Right lung (tissue), 5 donors: ENCODE data around the gene HOTAIR. TPM values are rescaled to one million over a fixed set of nuclear protein-coding genes. Genes with fewer than 3 reads are reported as not detected.

Source experiments
- DNase-seq, 2 donors: peaks; one replicate each; pipeline ENCODE4 v3.0.0-alpha.2; 2013
- polyA plus RNA-seq, 5 donors: library from polyadenylated mRNA; unstranded; fragments of 120-200 nt; gene quantifications; one replicate each; pipeline versions ENCODE4 v1.2.1 to v1.2.3, GENCODE V29; 2013; ENCODE audit warnings: inconsistent platforms in 1 of 5, low replicate concordance in 1 of 5; ENCODE audit not compliant: insufficient read length in 5 of 5, insufficient read depth in 1 of 5

The HOTAIR gene
- polyA plus RNA-seq, 5 donors: 0.13 TPM; not detected in 4

- DNase-seq: no peak
These were observed 25.7 kb upstream of the HOTAIR start, which contains the start of gene HOXC9 for GRCh38 chr12:54000116-54001114. Gene HOXC9 (plus strand): TSS chr12:54000161. CDS start chr12:54000189, 28 bp downstream.

DNA sequence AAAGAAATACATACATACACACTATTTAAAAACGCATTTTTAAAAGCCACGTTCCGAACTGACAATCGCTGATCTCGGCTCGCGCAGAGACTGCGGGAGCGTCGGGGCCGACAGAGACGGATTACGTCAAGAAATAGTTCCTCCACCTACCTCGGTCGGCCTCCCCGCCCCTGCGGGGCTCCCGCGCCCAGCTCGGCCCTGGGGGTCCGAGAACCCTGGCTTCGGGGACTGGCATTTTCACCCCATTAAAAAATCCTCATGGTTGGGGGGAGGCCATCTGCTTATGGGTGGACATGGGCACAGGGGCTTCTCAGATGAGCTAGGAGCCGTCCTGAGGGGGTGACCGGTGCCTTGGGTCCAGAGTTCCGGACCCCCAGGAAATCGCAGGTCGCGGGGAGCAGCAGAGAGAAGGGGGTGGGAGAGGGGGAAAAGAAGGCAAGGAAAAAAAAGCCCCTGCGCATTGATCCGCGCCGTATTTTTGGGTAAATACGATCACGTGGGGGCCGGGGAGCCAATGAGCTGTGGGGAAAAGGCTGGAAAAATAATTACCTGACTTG, 24.9 kb upstream of the HOTAIR start:
- DNase-seq: no peak

DNA sequence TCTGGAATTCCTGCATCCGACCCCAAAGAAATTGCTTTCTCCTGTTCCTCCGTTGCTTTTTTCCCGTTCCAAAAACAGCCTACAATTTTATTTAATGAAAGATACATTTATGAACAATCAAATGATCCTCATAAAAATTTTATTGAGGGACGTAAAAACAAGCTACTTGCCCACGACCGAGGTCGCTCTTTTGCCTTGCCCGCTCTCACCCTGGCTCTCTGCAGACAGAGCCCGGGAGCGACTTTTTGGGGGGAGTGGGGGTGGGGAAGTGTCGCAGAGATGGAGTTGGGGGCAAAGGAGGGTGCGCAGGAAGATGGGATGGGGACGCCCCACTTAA, 24.1 kb upstream of the HOTAIR start:
- no peak for DNase-seq

DNA sequence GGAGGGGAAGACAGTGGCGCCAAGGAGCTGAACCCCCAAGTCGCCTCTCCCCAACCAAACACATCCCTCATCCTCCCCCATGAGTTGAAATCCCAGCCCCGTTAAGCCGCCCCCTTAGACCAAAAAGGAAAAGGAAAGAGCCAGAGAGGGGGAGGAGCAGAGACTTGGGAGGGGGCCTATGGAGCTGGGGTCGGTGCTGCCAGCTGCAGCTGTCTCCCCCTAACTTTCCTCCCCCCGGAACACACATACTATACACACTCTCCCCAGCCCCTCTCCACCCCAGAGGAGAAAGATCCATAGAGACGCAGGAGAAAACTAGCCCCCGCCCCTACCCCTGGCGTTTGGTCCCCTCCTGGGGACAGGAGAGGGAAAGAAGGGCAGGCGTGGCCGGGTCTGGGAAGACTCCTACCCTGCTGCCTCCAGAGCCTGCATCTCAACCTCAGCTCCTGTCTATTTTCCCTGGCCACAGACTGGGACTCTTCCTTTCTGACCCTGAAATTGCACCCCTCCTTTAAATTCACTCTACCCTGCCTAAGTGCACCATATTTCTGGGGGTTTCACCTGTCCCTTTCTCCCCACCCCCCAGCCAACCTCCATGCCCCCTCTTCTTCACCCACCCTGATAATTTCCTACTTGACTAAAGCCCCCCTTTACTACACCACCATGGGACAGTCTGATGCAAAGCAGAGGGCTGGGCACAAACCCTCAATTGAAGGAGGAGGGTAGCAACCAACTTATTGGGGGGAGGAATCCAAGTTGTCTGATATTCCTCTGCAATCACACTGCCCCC, 23.6 kb upstream of the HOTAIR start:
- no peak for DNase-seq

DNA sequence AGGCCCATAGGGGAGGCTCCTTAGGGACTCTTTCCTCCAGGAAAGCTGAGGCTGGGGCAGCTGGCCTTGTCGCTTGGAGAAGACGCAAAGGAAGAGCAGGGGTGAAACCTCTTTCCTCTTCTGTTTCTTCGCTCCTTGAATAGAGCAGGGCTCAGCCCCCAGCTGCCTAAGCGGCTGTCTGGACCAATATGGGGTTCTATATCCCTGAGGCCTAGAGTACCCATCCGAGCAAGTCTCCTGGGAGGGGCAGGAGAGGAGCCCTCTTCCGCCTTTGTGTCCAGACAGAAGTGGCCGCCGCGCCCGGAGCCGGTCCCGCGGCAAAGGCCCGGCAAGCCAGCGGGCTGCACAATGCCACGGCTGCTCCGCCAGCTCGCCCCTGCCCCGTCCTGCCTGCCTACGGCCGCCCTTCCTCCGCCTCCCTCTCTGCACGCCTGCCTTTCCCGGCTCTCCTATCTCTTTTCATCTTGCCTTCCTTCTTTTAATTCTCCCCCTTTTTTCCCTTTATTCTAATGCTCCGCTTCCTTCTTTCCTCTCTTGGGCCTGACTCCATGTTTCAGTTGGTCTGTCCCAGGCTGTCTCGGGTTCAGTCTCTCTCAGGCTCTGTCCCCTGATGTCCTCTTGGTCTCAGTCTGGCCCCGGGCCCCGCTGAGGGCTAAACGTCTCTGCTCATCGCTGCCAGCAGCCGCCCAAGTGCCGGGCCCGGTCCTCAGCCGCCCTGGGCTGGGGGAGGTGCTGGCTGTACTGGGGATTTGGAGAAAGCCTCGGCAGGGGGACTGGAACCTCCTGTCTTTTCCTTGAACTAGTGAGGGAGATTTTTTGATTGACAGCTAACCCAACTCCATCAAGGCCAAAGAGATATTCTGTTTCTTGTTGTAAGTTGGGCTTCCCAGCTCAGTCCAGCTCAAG, 22.7 kb upstream of the HOTAIR start:
- DNase-seq: no peak

- no peak for DNase-seq
These were observed 21.8 kb upstream of the HOTAIR start for GRCh38 chr12:53996240-53997203.

GRCh38 chr12:53995378-53996239, 20.9 kb upstream of the HOTAIR start:
- DNase-seq: no peak

GRCh38 chr12:53995002-53995377, 20.2 kb upstream of the HOTAIR start:
- no peak for DNase-seq

- no peak for DNase-seq
These were observed 19.7 kb upstream of the HOTAIR start for GRCh38 chr12:53994264-53995001.

DNA sequence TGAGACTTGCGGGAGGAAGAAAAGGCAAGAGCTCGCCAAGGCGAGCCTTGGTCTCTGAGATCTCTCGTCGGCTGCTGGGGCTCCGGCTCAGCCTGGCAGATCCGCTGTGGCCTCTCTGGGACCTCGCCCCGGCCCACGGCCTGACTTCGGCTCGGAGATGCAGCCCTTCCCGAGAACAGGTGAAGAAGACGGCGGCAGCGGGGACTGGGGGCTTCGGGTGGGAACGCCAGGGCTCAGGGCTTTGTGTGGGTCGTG, 19.2 kb upstream of the HOTAIR start:
- no peak for DNase-seq

- DNase-seq: no peak
These were observed 18.6 kb upstream of the HOTAIR start for GRCh38 chr12:53993162-53994008.

DNA sequence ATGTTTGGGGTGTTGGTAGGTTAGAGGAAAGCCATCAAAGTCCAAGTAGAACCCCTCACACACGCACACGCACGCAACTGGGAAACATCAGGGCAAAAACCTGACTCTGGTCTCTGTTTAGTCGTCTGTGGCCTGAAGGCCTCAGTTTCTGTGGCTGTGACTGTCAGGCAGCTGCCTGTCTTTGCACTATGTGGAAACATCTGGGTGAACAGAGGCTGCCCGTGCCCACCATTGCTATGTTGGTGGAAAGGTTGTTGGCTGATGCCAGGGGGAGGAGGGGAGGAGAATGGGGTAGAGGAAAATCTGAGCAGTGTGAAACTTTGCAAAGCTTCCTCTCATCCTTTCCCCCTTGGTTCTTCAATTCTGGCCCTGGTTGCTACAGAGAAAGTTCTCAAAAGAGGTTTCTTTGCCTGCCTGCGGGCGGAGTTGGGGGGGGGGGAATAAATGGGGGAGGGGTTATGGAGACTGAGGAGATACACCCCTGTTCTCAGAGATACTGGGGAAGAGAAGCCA, 17.7 kb upstream of the HOTAIR start:
- no peak for DNase-seq

DNA sequence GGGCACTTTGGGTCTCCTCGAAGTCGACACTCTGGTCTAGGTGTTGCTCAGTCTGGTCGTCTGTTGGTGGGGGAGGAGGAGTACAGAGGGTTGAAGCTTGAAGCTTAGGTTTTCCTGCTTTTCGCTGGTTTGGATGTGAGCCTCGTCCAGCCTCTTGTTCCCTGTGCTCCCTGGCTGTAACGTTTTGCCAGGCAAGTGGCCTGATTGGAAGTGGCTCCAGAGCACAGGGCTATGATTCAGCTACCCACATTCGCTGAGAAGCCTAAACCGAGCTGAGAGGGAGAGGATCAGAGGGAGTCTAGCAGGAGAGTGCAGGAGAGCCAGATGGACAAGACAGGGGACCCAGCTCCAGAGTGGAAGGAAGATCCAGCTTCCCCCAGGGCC, 16.3 kb upstream of the HOTAIR start:
- no peak for DNase-seq

DNA sequence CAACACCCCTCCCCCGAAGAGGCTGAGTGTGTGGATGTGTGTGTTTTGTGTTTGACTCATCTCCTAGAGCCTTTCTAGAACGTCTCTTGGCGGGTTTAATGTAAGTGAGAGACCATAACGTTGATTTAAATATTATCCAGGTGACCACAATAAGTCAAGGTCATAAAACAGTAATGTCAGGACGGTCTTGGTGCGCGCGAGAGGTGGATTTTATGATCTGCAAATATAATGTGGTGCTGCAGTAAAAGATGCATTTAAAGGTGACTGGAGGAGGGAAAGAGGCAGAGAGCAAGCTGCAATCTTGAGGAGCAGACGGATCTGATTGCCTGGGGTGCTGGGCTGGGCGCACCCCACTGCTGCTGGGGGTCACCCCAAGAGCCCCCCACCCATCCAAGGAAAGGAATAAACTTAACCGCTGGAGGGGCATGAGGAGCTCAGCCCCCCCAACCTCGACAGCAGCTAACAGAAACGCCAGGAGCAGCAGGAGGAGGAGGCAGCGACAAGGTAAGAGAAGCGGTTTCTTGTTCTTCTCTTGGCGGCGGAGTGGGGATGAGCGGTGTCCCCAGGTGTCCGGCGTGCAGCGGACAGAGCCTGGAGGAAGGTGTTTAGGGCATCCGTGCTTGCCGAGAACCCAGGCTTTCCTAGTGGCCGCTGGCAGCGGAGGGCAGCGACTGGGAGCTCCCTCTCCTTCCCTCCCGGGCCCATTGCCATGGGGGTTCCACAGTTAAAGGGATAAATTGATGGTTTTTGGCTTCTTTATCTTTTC, 15.7 kb upstream of the HOTAIR start:
- no peak for DNase-seq

DNA sequence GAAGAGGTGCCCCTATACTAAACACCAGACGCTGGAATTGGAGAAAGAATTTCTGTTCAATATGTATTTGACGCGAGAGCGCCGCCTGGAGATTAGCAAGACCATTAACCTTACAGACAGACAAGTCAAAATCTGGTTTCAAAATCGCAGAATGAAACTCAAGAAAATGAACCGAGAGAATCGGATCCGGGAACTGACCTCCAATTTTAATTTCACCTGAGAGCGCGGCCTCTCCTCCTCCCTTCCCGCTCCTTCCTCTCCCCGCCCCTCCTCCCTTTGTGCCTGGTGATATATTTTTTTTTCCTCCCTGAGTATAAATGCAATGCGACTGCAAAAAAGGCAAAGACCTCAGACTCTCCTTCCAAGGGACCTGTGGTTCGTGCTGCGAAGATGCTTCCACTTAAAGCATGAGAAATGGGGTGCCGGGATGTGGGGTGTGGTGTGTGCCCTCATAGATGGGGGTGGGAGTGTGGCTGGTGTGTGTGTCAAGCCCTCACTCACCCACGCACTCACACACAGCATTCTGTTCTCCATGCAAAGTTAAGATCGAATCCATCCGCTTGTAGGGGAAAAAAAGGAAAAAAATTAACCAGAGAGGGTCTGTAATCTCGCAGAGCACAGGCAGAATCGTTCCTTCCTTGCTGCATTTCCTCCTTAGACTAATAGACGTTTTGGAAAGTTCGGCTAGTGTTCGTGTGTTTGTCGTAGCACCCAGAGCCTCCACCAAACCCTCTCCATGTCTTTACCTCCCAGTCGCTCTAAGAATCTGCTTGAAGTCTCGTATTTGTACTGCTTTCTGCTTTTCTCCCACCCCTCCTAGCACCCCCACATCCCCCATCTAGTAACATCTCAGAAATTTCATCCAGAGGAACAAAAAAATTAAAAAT, 14.7 kb upstream of the HOTAIR start:
- no peak for DNase-seq
